HCT116 (cell line): Measurements from ENCODE around the gene HMG20A.

Experiments used
- CEBPB ChIP-seq: IDR thresholded peaks from 2 replicates; pipeline ENCODE4 v1.6.1; 2012; ENCODE audit warnings: low read depth
- EGR1 ChIP-seq: IDR thresholded peaks from 2 replicates; pipeline ENCODE4 v1.6.1; 2012; ENCODE audit warnings: low read depth
- FOSL1 ChIP-seq: IDR thresholded peaks from 2 replicates; pipeline ENCODE4 v1.6.1; 2012; ENCODE audit warnings: low read depth
- POLR2A ChIP-seq: IDR thresholded peaks from 2 replicates; pipeline ENCODE4 v1.7.0; 2011; ENCODE audit warnings: borderline replicate concordance; ENCODE audit not compliant: insufficient read depth, insufficient read length; ENCODE audit errors: extremely low read depth
- POLR2AphosphoS5 ChIP-seq: IDR thresholded peaks from 2 replicates; pipeline ENCODE4 v1.6.1; 2011; ENCODE audit warnings: mild to moderate bottlenecking, low read depth, low read length, moderate library complexity
- SIN3A ChIP-seq: IDR thresholded peaks from 2 replicates; pipeline ENCODE4 v1.6.1; 2012; ENCODE audit warnings: low read depth
- ZFX ChIP-seq: fragments of 450-650 bp; IDR thresholded peaks from 2 replicates; pipeline ENCODE4 v1.6.1; 2017
- TF ChIP-seq, protein P1 (sequence below), 3 experiments: fragments of 200-600 bp in 1 of 3; sonication (generic) in 1 of 3; IDR thresholded peaks in 2 of 3; conservative IDR thresholded peaks in 1 of 3; 2 replicates each; pipeline ENCODE4 v1.5.1; 2012 to 2017; ENCODE audit warnings: low read depth in 2 of 3, low read length in 2 of 3, antibody characterized with exemption in 1 of 3, borderline replicate concordance in 1 of 3, control low read depth in 1 of 3, mild to moderate bottlenecking in 1 of 3, mixed read lengths in 1 of 3, mixed run types in 1 of 3, moderate library complexity in 1 of 3; ENCODE audit not compliant: insufficient read depth in 1 of 3
- TF ChIP-seq, protein P2 (sequence below): IDR thresholded peaks from 2 replicates; pipeline ENCODE4 v1.6.1; 2012
- TF ChIP-seq, protein P3 (sequence below): IDR thresholded peaks from 2 replicates; pipeline ENCODE4 v1.6.1; 2012; ENCODE audit warnings: low read depth

DNA sequence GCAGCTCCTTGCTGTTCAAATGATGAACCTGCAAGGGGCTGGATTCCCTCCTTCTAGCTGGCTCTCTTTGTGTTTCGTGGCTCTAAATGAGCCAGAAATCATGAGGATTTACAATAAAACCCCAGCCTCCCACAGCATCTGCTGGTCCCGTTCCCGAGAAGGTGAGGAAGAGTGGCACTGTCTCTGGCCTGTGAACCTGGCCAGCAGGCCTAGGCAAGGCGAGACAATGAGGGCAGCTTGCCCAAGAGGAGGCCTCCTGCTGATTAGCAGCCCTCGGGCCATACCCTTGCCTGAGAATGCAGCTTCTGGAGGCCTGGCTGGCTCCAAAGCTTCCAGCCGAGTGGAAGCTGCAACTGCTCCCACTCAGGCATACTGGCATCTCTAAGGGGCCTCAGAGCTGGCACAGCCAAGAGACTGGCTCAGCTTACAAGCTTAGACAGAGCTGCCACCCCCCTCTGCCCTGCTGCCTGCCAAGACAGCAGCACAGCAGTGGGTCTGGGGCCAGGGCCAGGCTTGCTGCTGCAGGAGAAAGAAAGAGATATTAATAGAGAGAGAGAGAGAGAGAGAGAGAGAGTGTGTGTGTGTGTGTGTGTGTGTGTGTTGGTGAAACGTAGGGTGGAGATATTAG lies 76.5 kb downstream of the HMG20A start:
- TF ChIP-seq SIN3A = no peak
- TF ChIP-seq, protein P1, sequence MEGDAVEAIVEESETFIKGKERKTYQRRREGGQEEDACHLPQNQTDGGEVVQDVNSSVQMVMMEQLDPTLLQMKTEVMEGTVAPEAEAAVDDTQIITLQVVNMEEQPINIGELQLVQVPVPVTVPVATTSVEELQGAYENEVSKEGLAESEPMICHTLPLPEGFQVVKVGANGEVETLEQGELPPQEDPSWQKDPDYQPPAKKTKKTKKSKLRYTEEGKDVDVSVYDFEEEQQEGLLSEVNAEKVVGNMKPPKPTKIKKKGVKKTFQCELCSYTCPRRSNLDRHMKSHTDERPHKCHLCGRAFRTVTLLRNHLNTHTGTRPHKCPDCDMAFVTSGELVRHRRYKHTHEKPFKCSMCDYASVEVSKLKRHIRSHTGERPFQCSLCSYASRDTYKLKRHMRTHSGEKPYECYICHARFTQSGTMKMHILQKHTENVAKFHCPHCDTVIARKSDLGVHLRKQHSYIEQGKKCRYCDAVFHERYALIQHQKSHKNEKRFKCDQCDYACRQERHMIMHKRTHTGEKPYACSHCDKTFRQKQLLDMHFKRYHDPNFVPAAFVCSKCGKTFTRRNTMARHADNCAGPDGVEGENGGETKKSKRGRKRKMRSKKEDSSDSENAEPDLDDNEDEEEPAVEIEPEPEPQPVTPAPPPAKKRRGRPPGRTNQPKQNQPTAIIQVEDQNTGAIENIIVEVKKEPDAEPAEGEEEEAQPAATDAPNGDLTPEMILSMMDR (IDR thresholded peaks at IDR 0.05 in 2 of 3, conservative IDR thresholded peaks at IDR 0.05 in 1 of 3; ENCODE audit: borderline replicate concordance in 1 of 3, insufficient read depth in 1 of 3, low read depth in 2 of 3, low read length in 2 of 3) = no peak
- no peak for TF ChIP-seq ZFX
- TF ChIP-seq POLR2AphosphoS5 = no peak
- TF ChIP-seq, protein P2, sequence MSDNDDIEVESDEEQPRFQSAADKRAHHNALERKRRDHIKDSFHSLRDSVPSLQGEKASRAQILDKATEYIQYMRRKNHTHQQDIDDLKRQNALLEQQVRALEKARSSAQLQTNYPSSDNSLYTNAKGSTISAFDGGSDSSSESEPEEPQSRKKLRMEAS = no peak
- TF ChIP-seq POLR2A = no peak
- TF ChIP-seq EGR1 = no peak
- TF ChIP-seq FOSL1 = no peak
- TF ChIP-seq CEBPB = no peak
- TF ChIP-seq, protein P3, sequence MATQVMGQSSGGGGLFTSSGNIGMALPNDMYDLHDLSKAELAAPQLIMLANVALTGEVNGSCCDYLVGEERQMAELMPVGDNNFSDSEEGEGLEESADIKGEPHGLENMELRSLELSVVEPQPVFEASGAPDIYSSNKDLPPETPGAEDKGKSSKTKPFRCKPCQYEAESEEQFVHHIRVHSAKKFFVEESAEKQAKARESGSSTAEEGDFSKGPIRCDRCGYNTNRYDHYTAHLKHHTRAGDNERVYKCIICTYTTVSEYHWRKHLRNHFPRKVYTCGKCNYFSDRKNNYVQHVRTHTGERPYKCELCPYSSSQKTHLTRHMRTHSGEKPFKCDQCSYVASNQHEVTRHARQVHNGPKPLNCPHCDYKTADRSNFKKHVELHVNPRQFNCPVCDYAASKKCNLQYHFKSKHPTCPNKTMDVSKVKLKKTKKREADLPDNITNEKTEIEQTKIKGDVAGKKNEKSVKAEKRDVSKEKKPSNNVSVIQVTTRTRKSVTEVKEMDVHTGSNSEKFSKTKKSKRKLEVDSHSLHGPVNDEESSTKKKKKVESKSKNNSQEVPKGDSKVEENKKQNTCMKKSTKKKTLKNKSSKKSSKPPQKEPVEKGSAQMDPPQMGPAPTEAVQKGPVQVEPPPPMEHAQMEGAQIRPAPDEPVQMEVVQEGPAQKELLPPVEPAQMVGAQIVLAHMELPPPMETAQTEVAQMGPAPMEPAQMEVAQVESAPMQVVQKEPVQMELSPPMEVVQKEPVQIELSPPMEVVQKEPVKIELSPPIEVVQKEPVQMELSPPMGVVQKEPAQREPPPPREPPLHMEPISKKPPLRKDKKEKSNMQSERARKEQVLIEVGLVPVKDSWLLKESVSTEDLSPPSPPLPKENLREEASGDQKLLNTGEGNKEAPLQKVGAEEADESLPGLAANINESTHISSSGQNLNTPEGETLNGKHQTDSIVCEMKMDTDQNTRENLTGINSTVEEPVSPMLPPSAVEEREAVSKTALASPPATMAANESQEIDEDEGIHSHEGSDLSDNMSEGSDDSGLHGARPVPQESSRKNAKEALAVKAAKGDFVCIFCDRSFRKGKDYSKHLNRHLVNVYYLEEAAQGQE = no peak
